ENCODE measurements around the gene SLC35E3.

GRCh38 chr12:68814490-68815231, 68.7 kb downstream of the SLC35E3 start:
- TF ChIP-seq, protein P1, sequence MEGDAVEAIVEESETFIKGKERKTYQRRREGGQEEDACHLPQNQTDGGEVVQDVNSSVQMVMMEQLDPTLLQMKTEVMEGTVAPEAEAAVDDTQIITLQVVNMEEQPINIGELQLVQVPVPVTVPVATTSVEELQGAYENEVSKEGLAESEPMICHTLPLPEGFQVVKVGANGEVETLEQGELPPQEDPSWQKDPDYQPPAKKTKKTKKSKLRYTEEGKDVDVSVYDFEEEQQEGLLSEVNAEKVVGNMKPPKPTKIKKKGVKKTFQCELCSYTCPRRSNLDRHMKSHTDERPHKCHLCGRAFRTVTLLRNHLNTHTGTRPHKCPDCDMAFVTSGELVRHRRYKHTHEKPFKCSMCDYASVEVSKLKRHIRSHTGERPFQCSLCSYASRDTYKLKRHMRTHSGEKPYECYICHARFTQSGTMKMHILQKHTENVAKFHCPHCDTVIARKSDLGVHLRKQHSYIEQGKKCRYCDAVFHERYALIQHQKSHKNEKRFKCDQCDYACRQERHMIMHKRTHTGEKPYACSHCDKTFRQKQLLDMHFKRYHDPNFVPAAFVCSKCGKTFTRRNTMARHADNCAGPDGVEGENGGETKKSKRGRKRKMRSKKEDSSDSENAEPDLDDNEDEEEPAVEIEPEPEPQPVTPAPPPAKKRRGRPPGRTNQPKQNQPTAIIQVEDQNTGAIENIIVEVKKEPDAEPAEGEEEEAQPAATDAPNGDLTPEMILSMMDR (IDR thresholded peaks at IDR 0.05; ENCODE audit: low read length): no peak
- TF ChIP-seq EZH2 (IDR thresholded peaks at IDR 0.05; ENCODE audit: borderline replicate concordance, low read length): no peak

All from OCI-LY1 (cell line).